Testis (tissue), 3 donors: ENCODE results near the gene ANK2. TPM values are rescaled to one million over a fixed set of nuclear protein-coding genes. Genes with fewer than 3 reads are reported as not detected.

ENCODE experiments used
- DNase-seq: peaks from one replicate; pipeline ENCODE4 v3.0.0-alpha.2; 2019
- H3K27ac ChIP-seq, 2 donors: fragments of 200-600 bp; sonication (generic); one replicate each; pipeline ENCODE4 v1.5.1; 2019
- H3K27me3 ChIP-seq: fragments of 200-600 bp; sonication (generic); one replicate; pipeline ENCODE4 v1.5.1; 2019
- H3K36me3 ChIP-seq: fragments of 200-600 bp; sonication (generic); one replicate; pipeline ENCODE4 v1.5.1; 2017; ENCODE audit warnings: low read depth; ENCODE audit errors: missing control alignments
- H3K4me1 ChIP-seq: fragments of 200-600 bp; sonication (generic); one replicate; pipeline ENCODE4 v1.5.1; 2019
- H3K4me3 ChIP-seq, 2 donors: fragments of 200-600 bp; sonication (generic); one replicate each; pipeline ENCODE4 v1.5.1; 2017 to 2019
- H3K9me3 ChIP-seq: fragments of 200-600 bp; sonication (generic); one replicate; pipeline ENCODE4 v1.5.1; 2017
- POLR2A ChIP-seq: fragments of 450-650 bp; IDR thresholded peaks from one replicate; pipeline ENCODE4 v1.6.1; 2017; ENCODE audit warnings: antibody characterized with exemption, mild to moderate bottlenecking, moderate library complexity
- WGBS, 2 donors: methylation state at CpG; one replicate each; pipeline ENCODE4 v1.1.5; 2018; 5-methylcytosine and 5-hydroxymethylcytosine counted together
- intact Hi-C: fragments of 100-400 bp; cut with DNase I; formaldehyde crosslinking; loops from one replicate; pipeline ENCODE4 v1.15.1; 2023; ENCODE audit warnings: low total_unique reads
- polyA plus RNA-seq: library from polyadenylated mRNA; stranded (reverse); fragments of 350-450 nt; fragmentation: Illumina TruSeq; extraction: RNeasy Lipid Tissue Mini Kit (QIAGEN cat#74804); gene quantifications from one replicate; pipeline ENCODE4 v1.2.3, GENCODE V29; 2014; ENCODE audit warnings: low read depth, low replicate concordance; ENCODE audit not compliant: insufficient read depth
- total RNA-seq, 2 donors: library from RNA; depleted of rRNA; stranded (reverse); fragments of >200 nt; gene quantifications; one replicate each; pipeline ENCODE4 v1.2.3, GENCODE V29; 2016
- TF ChIP-seq, protein P1 (sequence below), 3 experiments: fragments of 450-650 bp in 2 of 3; fragments of 200-600 bp in 1 of 3; sonication (generic) in 1 of 3; IDR thresholded peaks; one replicate each; pipeline ENCODE4 v1.5.1; 2016 to 2019; ENCODE audit warnings: antibody characterized with exemption in 3 of 3, mild to moderate bottlenecking in 2 of 3, moderate library complexity in 1 of 3

The ANK2 gene
- total and polyA plus RNA-seq, 3 donors from 2014 or later, result 28.0 to 40.0 (median 28.6) TPM

- Histone ChIP-seq H3K27me3 (no peaks in the 10 kb centered on the region), H3K27ac (no peak overlapping the region), H3K36me3 (no peaks in the 10 kb centered on the region), H3K4me3 (no peak overlapping the region), H3K4me1 (no peaks in the 10 kb centered on the region), H3K9me3 (no peaks in the 10 kb centered on the region)
- DNase-seq, result no peak
- no peak for TF ChIP-seq POLR2A
- TF ChIP-seq, protein P1, sequence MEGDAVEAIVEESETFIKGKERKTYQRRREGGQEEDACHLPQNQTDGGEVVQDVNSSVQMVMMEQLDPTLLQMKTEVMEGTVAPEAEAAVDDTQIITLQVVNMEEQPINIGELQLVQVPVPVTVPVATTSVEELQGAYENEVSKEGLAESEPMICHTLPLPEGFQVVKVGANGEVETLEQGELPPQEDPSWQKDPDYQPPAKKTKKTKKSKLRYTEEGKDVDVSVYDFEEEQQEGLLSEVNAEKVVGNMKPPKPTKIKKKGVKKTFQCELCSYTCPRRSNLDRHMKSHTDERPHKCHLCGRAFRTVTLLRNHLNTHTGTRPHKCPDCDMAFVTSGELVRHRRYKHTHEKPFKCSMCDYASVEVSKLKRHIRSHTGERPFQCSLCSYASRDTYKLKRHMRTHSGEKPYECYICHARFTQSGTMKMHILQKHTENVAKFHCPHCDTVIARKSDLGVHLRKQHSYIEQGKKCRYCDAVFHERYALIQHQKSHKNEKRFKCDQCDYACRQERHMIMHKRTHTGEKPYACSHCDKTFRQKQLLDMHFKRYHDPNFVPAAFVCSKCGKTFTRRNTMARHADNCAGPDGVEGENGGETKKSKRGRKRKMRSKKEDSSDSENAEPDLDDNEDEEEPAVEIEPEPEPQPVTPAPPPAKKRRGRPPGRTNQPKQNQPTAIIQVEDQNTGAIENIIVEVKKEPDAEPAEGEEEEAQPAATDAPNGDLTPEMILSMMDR (IDR thresholded peaks at IDR 0.05), result no peak
- WGBS, 2 donors, result 67 to 88% methylated on average over 2 of the region's 2 CpGs
- intact Hi-C loops, result no loop called here
Observed at GRCh38 chr4:113221990-113222389, 172.5 kb downstream of the ANK2 start.

DNA sequence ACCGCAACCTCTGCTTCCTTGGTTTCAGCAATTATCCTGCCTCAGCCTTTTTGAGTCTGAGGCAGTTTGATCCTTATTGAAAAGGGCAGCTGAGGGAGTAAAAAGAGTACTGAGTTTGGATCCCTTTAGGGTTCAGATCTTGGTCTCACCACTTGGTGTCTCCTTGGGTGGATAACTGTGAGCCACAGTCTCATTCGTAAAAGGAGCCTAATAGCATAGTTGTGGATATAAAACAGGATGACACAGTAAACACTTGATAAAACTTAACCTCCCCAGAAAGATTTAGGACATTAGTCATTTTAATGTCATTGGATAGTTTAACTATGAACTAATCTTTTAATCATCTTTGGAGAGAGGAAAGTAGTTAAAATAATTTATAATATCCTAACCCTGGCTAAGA, 173.0 kb downstream of the ANK2 start:
- H3K4me3 ChIP-seq, result no peak overlapping the region
- H3K9me3 ChIP-seq, result no peaks in the 10 kb centered on the region
- no peak for DNase-seq
- no peaks in the 10 kb centered on the region for H3K36me3 ChIP-seq
- WGBS, 2 donors, result 92 to 94% methylated on average over 2 of the region's 2 CpGs
- H3K27ac ChIP-seq, result no peak overlapping the region
- no peaks in the 10 kb centered on the region for H3K27me3 ChIP-seq
- TF ChIP-seq, protein P1 (IDR thresholded peaks at IDR 0.05), result no peak
- no peak for TF ChIP-seq POLR2A
- H3K4me1 ChIP-seq, result no peaks in the 10 kb centered on the region
- intact Hi-C loops, result no loop called here

- Histone ChIP-seq H3K27ac (no peak overlapping the region), H3K4me1 (no peaks in the 10 kb centered on the region), H3K4me3 (no peak overlapping the region), H3K9me3 (no peaks in the 10 kb centered on the region), H3K27me3 (no peaks in the 10 kb centered on the region), H3K36me3 (no peaks in the 10 kb centered on the region)
- DNase-seq, result no peak
- 92 to 93% methylated on average over 2 of the region's 2 CpGs for WGBS, 2 donors
- TF ChIP-seq, protein P1 (IDR thresholded peaks at IDR 0.05), result no peak
- no peak for TF ChIP-seq POLR2A
- intact Hi-C loops, result no loop called here
Observed at GRCh38 chr4:113223001-113223400, 173.5 kb downstream of the ANK2 start.

GRCh38 chr4:113232194-113232593, 182.7 kb downstream of the ANK2 start:
- Histone ChIP-seq H3K27ac (no peak overlapping the region), H3K9me3 (no peaks in the 10 kb centered on the region), H3K4me1 (no peaks in the 10 kb centered on the region), H3K4me3 (no peak overlapping the region), H3K27me3 (no peaks in the 10 kb centered on the region), H3K36me3 (no peaks in the 10 kb centered on the region)
- TF ChIP-seq, protein P1 (IDR thresholded peaks at IDR 0.05), result no peak
- TF ChIP-seq POLR2A, result no peak
- intact Hi-C loops, result no loop called here
- no peak for DNase-seq
- 70 to 78% methylated on average over 2 of the region's 2 CpGs for WGBS, 2 donors

DNA sequence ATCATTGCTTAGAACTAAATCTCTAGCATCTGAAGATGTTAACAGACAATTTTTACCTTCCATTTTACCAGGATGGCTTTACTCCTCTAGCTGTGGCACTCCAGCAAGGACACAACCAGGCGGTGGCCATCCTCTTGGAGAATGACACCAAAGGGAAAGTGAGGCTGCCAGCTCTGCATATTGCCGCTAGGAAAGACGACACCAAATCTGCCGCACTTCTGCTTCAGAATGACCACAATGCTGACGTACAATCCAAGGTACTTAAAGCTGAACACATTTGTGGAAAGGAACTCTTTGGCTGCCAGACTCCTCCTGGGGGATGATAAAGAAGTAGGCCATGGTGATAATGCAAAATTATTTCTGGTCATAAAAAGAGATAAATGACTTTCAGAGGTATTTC, 187.5 kb downstream of the ANK2 start:
- no peak for TF ChIP-seq POLR2A
- TF ChIP-seq, protein P1 (IDR thresholded peaks at IDR 0.05), result no peak
- H3K36me3 ChIP-seq, result no peaks in the 10 kb centered on the region
- no peaks in the 10 kb centered on the region for H3K4me1 ChIP-seq
- no peaks in the 10 kb centered on the region for H3K9me3 ChIP-seq
- intact Hi-C loops, result no loop called here
- H3K27me3 ChIP-seq, result no peaks in the 10 kb centered on the region
- no peak for DNase-seq
- no peak overlapping the region for H3K4me3 ChIP-seq
- no peak overlapping the region for H3K27ac ChIP-seq
- WGBS, 2 donors, result 92 to 96% methylated on average over 5 of the region's 5 CpGs
